Midbrain (tissue), 1 donor: ENCODE data around the gene RTN4RL1.

Experiments
- DNase-seq: peaks from one replicate; lab custom pipeline; 2025; lab: John Stamatoyannopoulos, UW

The RTN4RL1 gene

DNA sequence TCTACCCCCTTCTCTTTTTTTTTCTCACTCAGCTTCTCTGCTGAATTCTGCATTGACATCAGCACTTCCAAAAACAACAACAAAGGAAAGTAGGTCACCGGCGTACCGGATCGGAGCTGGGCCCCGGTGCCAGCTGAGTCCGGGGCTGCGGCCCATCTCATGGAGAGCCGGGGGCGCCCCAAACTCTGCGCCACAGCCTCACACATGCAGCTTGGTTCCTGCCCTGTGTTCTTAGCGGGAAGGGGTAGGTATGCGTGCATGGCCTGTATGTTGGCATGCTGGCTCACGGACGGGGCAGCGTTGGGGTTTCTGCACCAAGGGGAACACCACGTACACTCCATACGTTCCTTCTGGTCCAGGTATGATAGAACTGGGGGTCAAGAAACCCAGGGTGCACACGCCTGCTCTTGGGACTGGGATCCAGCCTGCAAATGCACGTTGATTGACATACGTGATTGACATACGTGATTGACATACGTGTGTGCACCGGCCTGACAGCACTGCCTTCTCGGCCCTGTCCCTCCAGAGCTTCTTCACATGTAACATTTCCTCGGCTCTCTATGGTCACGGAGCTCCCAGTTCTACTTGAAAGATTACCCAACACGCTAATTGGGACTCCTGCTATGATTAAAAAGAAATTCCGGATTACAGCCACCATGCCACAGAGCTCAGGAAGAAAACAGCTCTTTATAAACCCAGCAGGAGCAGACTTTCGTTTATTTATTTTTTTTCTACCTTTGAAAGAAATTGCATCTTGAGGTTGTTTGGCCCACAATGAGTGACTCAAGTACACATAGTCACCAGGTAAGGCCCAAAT is 106.6 kb downstream of the RTN4RL1 start:
- no peak for DNase-seq

- DNase-seq = no peak
Measured at GRCh38 chr17:1916963-1917715, 108.0 kb downstream of the RTN4RL1 start.

- DNase-seq = no peak
Measured at GRCh38 chr17:1916316-1916715, 108.8 kb downstream of the RTN4RL1 start.

- DNase-seq = no peak
Measured at GRCh38 chr17:1915889-1916288, 109.2 kb downstream of the RTN4RL1 start.

- DNase-seq = no peak
Measured at GRCh38 chr17:1914661-1915083, 110.5 kb downstream of the RTN4RL1 start.

GRCh38 chr17:1913702-1914101 is 111.4 kb downstream of the RTN4RL1 start:
- no peak for DNase-seq

GRCh38 chr17:1912146-1912545 is 113.0 kb downstream of the RTN4RL1 start:
- DNase-seq = no peak

DNA sequence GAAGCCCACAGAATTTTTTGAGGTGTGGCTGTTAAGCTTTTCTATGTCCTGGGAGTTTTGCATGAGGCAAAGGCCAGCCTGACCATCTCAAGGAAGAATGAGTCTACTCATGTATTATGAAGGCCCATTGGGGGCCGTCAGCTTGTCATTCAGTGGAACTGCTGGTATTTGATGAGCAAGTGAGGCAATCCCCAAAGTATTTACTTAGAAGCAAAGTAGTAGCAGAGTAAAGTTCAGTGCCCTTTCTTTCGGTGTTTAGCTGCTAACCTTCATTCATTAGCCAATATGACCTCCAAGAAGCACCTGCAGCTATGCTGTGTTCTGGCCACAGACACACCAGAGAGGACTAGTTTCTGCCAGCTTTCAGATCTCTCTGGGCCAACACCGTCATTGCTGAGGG is 115.1 kb downstream of the RTN4RL1 start:
- DNase-seq = no peak

DNA sequence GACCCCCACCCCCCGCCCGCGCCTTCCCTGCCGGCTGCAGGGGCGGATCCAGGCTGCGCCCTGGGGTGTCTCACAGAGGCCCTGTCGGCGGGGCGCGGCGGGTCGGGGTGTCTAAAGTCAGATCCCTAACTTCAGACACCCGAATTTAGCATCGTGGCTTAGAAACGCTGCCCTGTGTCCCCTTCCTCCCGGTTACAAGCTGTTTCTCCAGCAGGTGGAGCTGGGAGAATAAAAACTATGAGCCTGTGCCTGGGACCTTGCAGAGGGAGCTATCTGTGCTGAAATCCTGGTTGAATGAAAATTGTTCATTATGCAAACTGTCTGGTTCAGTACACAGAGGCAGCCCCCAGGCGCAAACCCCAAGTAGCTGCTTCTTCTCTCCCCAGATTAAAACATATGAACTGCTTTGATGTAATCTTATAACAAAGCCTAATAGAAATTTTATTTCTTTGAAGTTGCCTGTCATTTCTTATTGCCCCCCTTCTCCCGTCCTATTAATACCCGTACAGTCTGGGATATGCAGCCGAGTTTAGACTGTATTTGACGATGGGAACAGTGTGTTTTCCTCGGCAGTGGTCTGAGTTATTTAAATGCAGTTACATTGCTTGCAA is 116.3 kb downstream of the RTN4RL1 start:
- peak; percentile 74 for DNase-seq

DNA sequence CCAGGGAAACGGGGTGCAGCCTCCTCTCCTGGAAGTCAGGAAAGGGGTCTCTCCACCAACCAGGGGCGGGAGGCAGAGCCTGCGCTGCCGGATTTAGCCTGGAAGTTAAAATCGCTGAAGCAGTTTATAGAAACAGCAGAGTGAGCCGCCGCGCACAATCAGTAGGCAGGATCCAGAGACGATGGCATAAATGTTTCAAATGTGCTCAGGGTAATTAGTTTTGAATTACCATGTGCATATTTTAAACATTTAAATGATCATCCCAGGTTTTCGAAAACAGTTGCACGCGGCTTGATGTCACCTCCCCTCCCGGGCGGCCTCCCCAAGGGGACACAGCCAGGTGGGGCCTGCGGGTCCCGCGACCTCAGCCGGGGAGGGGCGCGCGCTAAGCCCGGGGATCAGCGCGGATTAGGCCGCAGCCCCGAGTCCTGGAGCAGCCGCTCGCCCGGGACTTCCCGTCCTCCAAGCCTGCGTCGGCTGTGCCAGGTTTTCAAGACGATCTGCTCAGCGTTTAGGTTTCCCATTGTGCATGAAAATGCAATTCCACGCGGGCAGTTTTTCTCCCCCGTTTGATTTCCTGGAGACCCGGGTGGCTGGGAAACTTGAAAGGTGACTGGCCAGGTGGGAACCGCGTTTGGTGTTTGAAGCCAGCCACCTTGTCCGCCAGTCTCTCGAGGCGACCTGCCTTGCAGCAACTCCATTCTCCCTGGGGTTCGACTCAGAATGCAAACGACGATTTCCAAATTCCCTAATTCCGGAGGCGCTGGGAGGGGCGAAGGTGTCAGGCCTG is 117.0 kb downstream of the RTN4RL1 start:
- no peak for DNase-seq

DNA sequence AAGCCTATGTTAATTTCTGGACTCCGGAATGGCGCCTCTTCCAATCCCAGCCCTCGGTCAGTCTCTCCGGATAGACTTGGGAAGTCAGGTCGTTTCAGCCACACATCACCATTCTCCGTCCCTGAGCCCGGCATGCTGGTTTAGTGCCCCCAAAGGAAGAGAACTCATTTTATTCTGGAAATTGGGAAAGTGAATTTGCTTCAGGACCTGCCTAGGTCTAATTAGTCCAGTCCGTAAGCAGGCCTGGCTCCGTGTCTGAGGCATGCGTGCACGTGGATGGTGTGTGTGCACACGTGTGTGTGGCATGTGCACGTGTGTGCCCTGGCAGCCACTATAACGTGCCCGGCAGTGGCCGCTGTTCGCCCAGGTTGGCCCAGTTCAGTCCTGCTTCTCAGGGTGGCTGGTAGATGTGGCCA is 117.9 kb downstream of the RTN4RL1 start:
- DNase-seq = no peak

DNA sequence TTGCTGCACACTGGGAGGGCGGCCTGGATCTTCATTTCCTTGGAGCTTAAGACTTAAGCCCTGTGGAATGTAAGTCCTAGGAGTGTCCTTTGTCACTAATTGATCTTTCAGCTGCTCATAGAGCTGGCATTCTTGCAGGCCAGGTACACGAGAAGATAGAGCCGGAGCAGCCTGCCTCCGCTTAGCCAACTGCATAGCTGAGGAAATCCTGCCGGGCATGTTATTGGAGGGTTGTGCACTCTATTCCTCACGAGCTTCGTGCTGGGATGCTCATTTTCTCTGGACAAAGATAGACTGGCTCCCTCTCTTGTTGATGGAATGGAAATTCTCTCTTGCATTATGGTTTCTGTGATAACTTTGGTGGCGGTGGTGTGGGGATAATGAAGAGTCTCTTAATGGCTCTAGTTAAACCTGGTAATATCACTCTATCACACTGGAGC is 118.5 kb downstream of the RTN4RL1 start:
- no peak for DNase-seq

- no peak for DNase-seq
Measured at GRCh38 chr17:1905190-1905913, 119.8 kb downstream of the RTN4RL1 start.

GRCh38 chr17:1904273-1905182 is 120.6 kb downstream of the RTN4RL1 start:
- DNase-seq = no peak

DNA sequence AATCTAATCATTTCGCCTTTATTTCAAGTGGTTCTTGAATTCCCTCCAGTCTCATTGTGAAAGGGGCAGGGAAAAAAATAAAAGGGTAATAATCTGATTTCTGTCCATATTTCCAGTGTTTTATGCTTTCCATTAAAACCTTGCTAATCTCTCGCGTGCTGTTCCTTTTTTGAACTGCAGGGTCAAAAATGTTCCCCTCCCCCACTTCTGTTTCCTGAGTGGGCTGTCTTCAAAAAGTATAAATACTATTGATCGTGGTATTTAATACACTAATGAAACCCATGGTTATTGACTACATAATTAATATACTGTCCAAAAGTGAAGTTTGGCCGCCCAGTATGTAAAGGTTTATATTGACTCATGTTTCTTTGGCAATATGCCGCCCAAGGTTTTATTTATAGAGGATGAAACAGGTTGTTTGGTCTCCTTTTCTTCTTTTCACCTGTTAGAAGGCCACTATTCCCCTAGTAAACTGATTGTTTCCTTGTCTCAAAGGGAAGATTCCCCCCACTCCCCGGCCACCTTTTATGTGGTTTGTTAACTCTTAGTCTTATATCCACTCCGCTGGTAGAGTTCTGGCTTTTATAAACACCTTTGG is 125.6 kb downstream of the RTN4RL1 start:
- DNase-seq = no peak

GRCh38 chr17:1898872-1899271 is 126.3 kb downstream of the RTN4RL1 start:
- no peak for DNase-seq

DNA sequence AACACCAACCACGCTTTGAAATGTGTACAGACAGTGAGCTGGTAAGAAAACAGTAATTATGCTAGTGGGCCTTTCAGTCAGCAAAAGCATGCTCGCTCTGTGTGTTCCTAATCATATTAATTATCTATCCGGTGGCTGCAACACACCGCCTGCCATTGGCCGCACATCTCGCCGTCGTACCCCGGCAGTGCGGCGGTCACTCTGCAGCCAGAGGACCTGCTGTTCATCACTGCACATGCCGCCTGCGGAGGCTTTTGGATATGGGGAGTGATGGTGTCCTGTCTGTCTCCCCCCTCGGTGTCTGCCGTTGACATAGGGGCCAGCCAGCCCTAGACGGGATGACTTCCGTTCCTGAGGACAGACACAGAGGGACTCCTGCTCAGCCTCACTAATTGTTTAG is 126.8 kb downstream of the RTN4RL1 start:
- no peak for DNase-seq

DNA sequence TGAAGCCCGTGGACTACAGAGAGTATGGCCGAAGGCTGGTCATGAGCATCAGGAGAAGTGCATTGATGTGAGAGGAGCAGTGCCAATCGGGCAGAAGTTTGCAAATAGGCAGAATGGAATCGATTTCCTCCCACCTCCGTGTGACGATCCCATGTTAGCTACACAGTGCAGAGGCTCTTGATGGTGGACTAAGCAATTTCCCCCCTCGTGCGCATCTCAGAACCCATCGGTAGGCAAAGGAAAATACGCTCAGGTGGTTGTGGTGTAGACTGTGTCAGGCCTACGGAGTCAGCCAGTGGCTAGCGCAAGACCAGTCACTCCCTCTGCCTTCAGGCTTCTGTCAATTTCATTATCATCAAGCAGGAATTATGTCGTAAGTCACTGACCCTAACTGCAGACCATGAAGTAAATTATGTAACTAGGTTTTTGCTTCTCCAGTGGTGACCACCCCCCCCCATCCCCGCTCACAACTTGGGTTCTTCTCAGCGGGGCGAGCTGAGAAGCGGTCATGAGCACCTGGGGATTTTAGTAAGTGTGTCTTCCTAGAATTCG is 128.0 kb downstream of the RTN4RL1 start:
- no peak for DNase-seq
